ENCODE data around the gene MS4A10. TPM values are rescaled to one million over a fixed set of nuclear protein-coding genes. Genes with fewer than 3 reads are reported as not detected.

The MS4A10 gene
- total RNA-seq, 3 donors from 2014 or later (not counting 1 experiment from before 2014, with no cell fraction given) = not detected

DNA sequence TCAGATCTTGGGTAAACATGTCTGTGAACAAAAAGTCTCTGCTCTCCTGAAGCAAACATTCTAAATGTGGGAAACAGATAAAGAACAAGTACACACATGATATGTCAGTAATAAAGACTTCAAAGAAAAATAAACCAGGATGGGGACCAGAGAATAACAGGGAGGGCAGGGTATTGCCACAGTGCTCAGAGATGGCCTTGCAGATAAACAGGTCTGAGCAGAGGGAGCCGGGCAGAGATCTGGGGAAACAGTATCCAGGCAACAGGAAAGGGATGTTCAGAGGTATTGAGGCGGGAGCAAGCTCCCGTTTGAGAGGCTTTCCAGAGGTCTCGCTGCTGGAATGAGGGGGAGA is 59.7 kb downstream of the MS4A10 start:
- WGBS (ENCODE audit: insufficient coverage) = 74% methylated on average over 4 of the region's 4 CpGs
- intact Hi-C loops (cut with micrococcal nuclease) = no loop called here
- Histone ChIP-seq H3K9me3 (ENCODE audit: control insufficient read depth, insufficient read depth, low read length) (no peaks in the 10 kb centered on the region), H3K4me3 (ENCODE audit: low read length) (no peak overlapping the region), H3K27me3 (ENCODE audit: control insufficient read depth, insufficient read depth, low read length) (no peaks in the 10 kb centered on the region), H3K4me1 (ENCODE audit: control insufficient read depth, insufficient read depth, low read length) (peaks cover 33% of the 10 kb centered on the region), H3K36me3 (ENCODE audit: control insufficient read depth, insufficient read depth, low read length) (peaks cover 21% of the 10 kb centered on the region), H3K27ac (ENCODE audit: low read length) (no peak overlapping the region)
- TF ChIP-seq, protein P1, sequence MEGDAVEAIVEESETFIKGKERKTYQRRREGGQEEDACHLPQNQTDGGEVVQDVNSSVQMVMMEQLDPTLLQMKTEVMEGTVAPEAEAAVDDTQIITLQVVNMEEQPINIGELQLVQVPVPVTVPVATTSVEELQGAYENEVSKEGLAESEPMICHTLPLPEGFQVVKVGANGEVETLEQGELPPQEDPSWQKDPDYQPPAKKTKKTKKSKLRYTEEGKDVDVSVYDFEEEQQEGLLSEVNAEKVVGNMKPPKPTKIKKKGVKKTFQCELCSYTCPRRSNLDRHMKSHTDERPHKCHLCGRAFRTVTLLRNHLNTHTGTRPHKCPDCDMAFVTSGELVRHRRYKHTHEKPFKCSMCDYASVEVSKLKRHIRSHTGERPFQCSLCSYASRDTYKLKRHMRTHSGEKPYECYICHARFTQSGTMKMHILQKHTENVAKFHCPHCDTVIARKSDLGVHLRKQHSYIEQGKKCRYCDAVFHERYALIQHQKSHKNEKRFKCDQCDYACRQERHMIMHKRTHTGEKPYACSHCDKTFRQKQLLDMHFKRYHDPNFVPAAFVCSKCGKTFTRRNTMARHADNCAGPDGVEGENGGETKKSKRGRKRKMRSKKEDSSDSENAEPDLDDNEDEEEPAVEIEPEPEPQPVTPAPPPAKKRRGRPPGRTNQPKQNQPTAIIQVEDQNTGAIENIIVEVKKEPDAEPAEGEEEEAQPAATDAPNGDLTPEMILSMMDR (IDR thresholded peaks at IDR 0.05) = no peak
- no peaks in the 10 kb centered on the region for H3K36me3 Mint-ChIP-seq
- peaks cover 39 to 52% of the 10 kb centered on the region in 2 donors for H3K4me1 Mint-ChIP-seq
- peak overlapping the region; percentile 4 for H3K4me3 Mint-ChIP-seq
- no peaks in the 10 kb centered on the region for H3K27me3 Mint-ChIP-seq (ENCODE audit: low read depth in 2 of 2)
- no peak for DNase-seq
- ATAC-seq = no peak
- no peaks in the 10 kb centered on the region for H3K9me3 Mint-ChIP-seq
- H3K27ac Mint-ChIP-seq = peak overlapping the region in 1 of 2 donors; percentile 91

DNA sequence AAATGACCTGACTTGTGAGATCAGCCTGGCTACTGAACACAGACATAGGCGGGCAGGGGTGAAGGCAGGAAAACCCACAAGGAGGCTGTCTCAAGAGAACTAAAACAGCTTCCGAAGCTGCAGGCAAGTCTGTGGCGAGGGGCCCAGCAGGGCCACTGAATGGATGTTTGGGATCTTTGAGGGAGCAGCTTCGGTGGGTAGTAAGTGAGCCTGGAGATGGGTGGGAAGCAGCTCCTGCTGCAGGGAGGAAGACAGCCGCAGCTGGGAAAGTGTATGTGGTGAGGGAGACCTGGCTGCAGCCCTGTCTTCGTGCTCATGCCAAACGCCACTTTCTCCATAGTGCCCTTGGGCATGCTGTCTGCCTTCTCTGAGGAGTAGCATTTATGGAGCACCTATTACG is 60.2 kb downstream of the MS4A10 start:
- no peak overlapping the region for H3K4me3 ChIP-seq (ENCODE audit: low read length)
- H3K27ac Mint-ChIP-seq = peak overlapping the region in 1 of 2 donors; percentile 91
- H3K4me1 ChIP-seq (ENCODE audit: control insufficient read depth, insufficient read depth, low read length) = peaks cover 33% of the 10 kb centered on the region
- ATAC-seq = no peak
- no peaks in the 10 kb centered on the region for H3K9me3 ChIP-seq (ENCODE audit: control insufficient read depth, insufficient read depth, low read length)
- no peaks in the 10 kb centered on the region for H3K36me3 Mint-ChIP-seq
- H3K4me1 Mint-ChIP-seq = peaks cover 39 to 52% of the 10 kb centered on the region in 2 donors
- no peaks in the 10 kb centered on the region for H3K27me3 ChIP-seq (ENCODE audit: control insufficient read depth, insufficient read depth, low read length)
- no peak for DNase-seq
- 90% methylated on average over 8 of the region's 8 CpGs for WGBS (ENCODE audit: insufficient coverage)
- intact Hi-C loops (cut with micrococcal nuclease) = no loop called here
- TF ChIP-seq, protein P1 (IDR thresholded peaks at IDR 0.05) = no peak
- H3K27me3 Mint-ChIP-seq (ENCODE audit: low read depth in 2 of 2) = no peaks in the 10 kb centered on the region
- no peaks in the 10 kb centered on the region for H3K9me3 Mint-ChIP-seq
- H3K27ac ChIP-seq (ENCODE audit: low read length) = no peak overlapping the region
- peak overlapping the region; percentile 28 for H3K4me3 Mint-ChIP-seq
- peaks cover 26% of the 10 kb centered on the region for H3K36me3 ChIP-seq (ENCODE audit: control insufficient read depth, insufficient read depth, low read length)

DNA sequence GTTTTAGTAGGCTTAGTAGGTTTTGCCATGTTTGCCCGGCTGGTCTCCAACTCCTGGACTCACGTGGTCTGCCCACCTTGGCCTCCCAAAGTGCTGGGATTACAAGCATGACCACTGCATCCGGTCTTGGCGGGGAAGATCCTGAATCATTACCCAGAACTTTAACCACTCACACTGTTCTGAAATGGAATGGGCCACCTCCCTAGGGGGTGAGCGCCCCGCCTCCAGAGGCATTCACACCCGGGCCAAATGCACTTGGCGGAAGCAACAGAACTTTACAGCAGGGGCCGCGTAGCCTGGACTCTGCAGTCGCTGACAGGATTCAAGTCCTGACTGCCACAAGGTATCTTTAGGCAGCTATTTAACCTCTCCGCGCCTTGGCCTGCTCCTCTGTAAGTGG is 62.1 kb downstream of the MS4A10 start:
- Mint-ChIP-seq H3K36me3 (no peaks in the 10 kb centered on the region), H3K27ac (no peak overlapping the region), H3K4me1 (peaks cover 28 to 38% of the 10 kb centered on the region in 2 donors), H3K27me3 (ENCODE audit: low read depth in 2 of 2) (no peaks in the 10 kb centered on the region), H3K9me3 (no peaks in the 10 kb centered on the region), H3K4me3 (no peak overlapping the region)
- Histone ChIP-seq H3K4me1 (ENCODE audit: control insufficient read depth, insufficient read depth, low read length) (peaks cover 21% of the 10 kb centered on the region), H3K27me3 (ENCODE audit: control insufficient read depth, insufficient read depth, low read length) (no peaks in the 10 kb centered on the region), H3K36me3 (ENCODE audit: control insufficient read depth, insufficient read depth, low read length) (peaks cover 34% of the 10 kb centered on the region), H3K4me3 (ENCODE audit: low read length) (no peak overlapping the region), H3K27ac (ENCODE audit: low read length) (no peak overlapping the region), H3K9me3 (ENCODE audit: control insufficient read depth, insufficient read depth, low read length) (no peaks in the 10 kb centered on the region)
- intact Hi-C loops (cut with micrococcal nuclease) = no loop called here
- no peak for DNase-seq
- 82% methylated on average over 13 of the region's 13 CpGs for WGBS (ENCODE audit: insufficient coverage)
- TF ChIP-seq, protein P1 (IDR thresholded peaks at IDR 0.05) = no peak
- no peak for ATAC-seq

DNA sequence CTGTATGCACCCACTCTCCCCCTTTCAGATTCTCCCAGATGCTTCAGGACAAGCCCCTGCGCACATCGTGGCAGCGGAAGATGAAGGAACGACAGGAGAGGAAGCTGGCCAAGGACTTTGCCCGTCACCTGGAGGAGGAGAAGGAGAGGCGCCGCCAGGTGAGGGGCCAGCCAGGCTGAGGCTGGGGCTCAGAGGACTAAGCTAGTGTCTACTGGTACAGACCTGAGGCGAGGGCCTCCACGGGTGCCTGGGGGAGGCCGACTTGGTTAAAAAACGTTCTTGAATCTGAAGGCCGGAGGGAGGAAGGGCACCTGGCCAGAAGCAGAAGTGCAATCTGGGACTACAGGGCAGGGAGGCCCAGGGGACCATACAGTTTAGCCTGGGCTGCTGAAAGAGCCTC is 62.8 kb downstream of the MS4A10 start:
- H3K27ac Mint-ChIP-seq = no peak overlapping the region
- Histone ChIP-seq H3K4me3 (ENCODE audit: low read length) (no peak overlapping the region), H3K9me3 (ENCODE audit: control insufficient read depth, insufficient read depth, low read length) (no peaks in the 10 kb centered on the region), H3K27me3 (ENCODE audit: control insufficient read depth, insufficient read depth, low read length) (no peaks in the 10 kb centered on the region), H3K36me3 (ENCODE audit: control insufficient read depth, insufficient read depth, low read length) (peaks cover 34% of the 10 kb centered on the region), H3K4me1 (ENCODE audit: control insufficient read depth, insufficient read depth, low read length) (peaks cover 15% of the 10 kb centered on the region), H3K27ac (ENCODE audit: low read length) (no peak overlapping the region)
- H3K36me3 Mint-ChIP-seq = no peaks in the 10 kb centered on the region
- H3K4me1 Mint-ChIP-seq = peaks cover 21 to 32% of the 10 kb centered on the region in 2 donors
- 90% methylated on average over 12 of the region's 12 CpGs for WGBS (ENCODE audit: insufficient coverage)
- no peak overlapping the region for H3K4me3 Mint-ChIP-seq
- no peaks in the 10 kb centered on the region for H3K9me3 Mint-ChIP-seq
- no peak for DNase-seq
- no peak for ATAC-seq
- intact Hi-C loops (cut with micrococcal nuclease) = no loop called here
- TF ChIP-seq, protein P1 (IDR thresholded peaks at IDR 0.05) = no peak
- H3K27me3 Mint-ChIP-seq (ENCODE audit: low read depth in 2 of 2) = no peaks in the 10 kb centered on the region
